WTC11 (cell line): ENCODE data around the gene SLIT3.

Experiments
- CTCF ChIP-seq: fragments of 200-600 bp; IDR thresholded peaks from 2 replicates; pipeline ENCODE4 v1.8.0; 2022; ENCODE audit warnings: antibody characterized with exemption
- FOXJ3 ChIP-seq: sonication (generic); formaldehyde crosslinking; IDR thresholded peaks from 2 replicates; pipeline ENCODE4 v1.9.0; 2021; ENCODE audit warnings: missing genetic modification reagents, mild to moderate bottlenecking, borderline replicate concordance
- SOX15 ChIP-seq: fragments of 250-450 bp; sonication (Bioruptor Pico); IDR thresholded peaks from 2 replicates; pipeline ENCODE4 v1.9.0; 2021; ENCODE audit warnings: mild to moderate bottlenecking

GRCh38 chr5:168653626-168654025 is 647.3 kb downstream of the SLIT3 start:
- TF ChIP-seq SOX15 (CRISPR knock-in tag) (no peak), CTCF (no peak), FOXJ3 (CRISPR knock-in tag) (no peak)
